GM21717 (cell line): ENCODE data around the gene MCIDAS.

ENCODE experiments used
- ATAC-seq: cut with Tn5 transposase; IDR thresholded peaks from one replicate; pipeline ENCODE4 v1.9.1; 2021; ENCODE audit warnings: mild to moderate bottlenecking, moderate library complexity; ENCODE audit not compliant: unreplicated experiment

Gene MCIDAS

GRCh38 chr5:55171471-55171870, 55.6 kb downstream of the MCIDAS start:
- no peak for ATAC-seq
